Astrocyte (in vitro differentiated cells and primary cell): ENCODE measurements around the gene LRRC7. TPM values are rescaled to one million over a fixed set of nuclear protein-coding genes. Genes with fewer than 3 reads are reported as not detected.
"Not testable (repeated sequence)": the region's sequence is repeated elsewhere in the genome, so short reads cannot be mapped to it uniquely, and the experiment has no call there.

Experiments used
- DNase-seq: peaks from one replicate; pipeline ENCODE4 v3.0.0-alpha.2; 2010; ENCODE audit warnings: low read depth
- FAIRE-seq: peaks from 2 replicates; lab custom pipeline; 2011; peaks lifted over from hg19 to GRCh38; lab: Jason Lieb, UNC
- H2AFZ ChIP-seq: 2 replicates; pipeline ENCODE4 v1.6.0; 2012; ENCODE audit warnings: low read depth, low read length, inconsistent platforms
- H3K27ac ChIP-seq: 2 replicates; pipeline ENCODE4 v1.5.1; 2011; ENCODE audit warnings: low read depth, low read length, inconsistent platforms
- H3K27me3 ChIP-seq: 2 replicates; pipeline ENCODE4 v1.6.0; 2011; ENCODE audit warnings: low read length, inconsistent platforms; ENCODE audit not compliant: insufficient read depth
- H3K36me3 ChIP-seq: 2 replicates; pipeline ENCODE4 v1.5.1; 2011; ENCODE audit warnings: low read length, inconsistent platforms; ENCODE audit not compliant: insufficient read depth
- H3K4me1 ChIP-seq: 2 replicates; pipeline ENCODE4 v1.5.1; 2011; ENCODE audit warnings: low read length, inconsistent platforms; ENCODE audit not compliant: insufficient read depth
- H3K4me2 ChIP-seq: 2 replicates; pipeline ENCODE4 v1.6.0; 2012; ENCODE audit warnings: low read length, inconsistent platforms
- H3K4me3 ChIP-seq: 2 replicates; pipeline ENCODE4 v1.5.1; 2011; ENCODE audit warnings: low read depth, mild to moderate bottlenecking, low read length, inconsistent platforms; ENCODE audit not compliant: insufficient read depth
- H3K79me2 ChIP-seq: 2 replicates; pipeline ENCODE4 v1.6.0; 2012; ENCODE audit warnings: mild to moderate bottlenecking, low read length, inconsistent platforms; ENCODE audit not compliant: insufficient read depth
- H3K9ac ChIP-seq: 2 replicates; pipeline ENCODE4 v1.6.0; 2012; ENCODE audit warnings: mild to moderate bottlenecking, low read length, inconsistent platforms
- H3K9me3 ChIP-seq: 2 replicates; pipeline ENCODE4 v1.5.1; 2012; ENCODE audit warnings: low read depth, mild to moderate bottlenecking, low read length, inconsistent platforms; ENCODE audit not compliant: insufficient read depth
- H4K20me1 ChIP-seq: 2 replicates; pipeline ENCODE4 v1.6.0; 2012; ENCODE audit warnings: low read length, inconsistent platforms; ENCODE audit not compliant: insufficient read depth
- H3K27ac Mint-ChIP-seq: one replicate; pipeline ENCODE4 v1.8.0; 2021; ENCODE audit warnings: mild to moderate bottlenecking, mixed read lengths; ENCODE audit not compliant: unreplicated experiment
- H3K27me3 Mint-ChIP-seq: one replicate; pipeline ENCODE4 v1.8.0; 2021; ENCODE audit warnings: low read depth, mixed read lengths; ENCODE audit not compliant: unreplicated experiment
- H3K36me3 Mint-ChIP-seq: one replicate; pipeline ENCODE4 v1.8.0; 2021; ENCODE audit warnings: low read depth, mixed read lengths; ENCODE audit not compliant: unreplicated experiment
- H3K4me1 Mint-ChIP-seq: one replicate; pipeline ENCODE4 v1.8.0; 2021; ENCODE audit warnings: low read depth, mixed read lengths; ENCODE audit not compliant: unreplicated experiment
- H3K4me3 Mint-ChIP-seq: one replicate; pipeline ENCODE4 v1.8.0; 2021; ENCODE audit warnings: mild to moderate bottlenecking, moderate library complexity, mixed read lengths; ENCODE audit not compliant: unreplicated experiment
- H3K9me3 Mint-ChIP-seq: one replicate; pipeline ENCODE4 v1.8.0; 2021; ENCODE audit warnings: mild to moderate bottlenecking, mixed read lengths; ENCODE audit not compliant: unreplicated experiment
- CTCF ChIP-seq: IDR thresholded peaks from 2 replicates; pipeline ENCODE4 v1.5.1; 2011; ENCODE audit warnings: low read depth, mild to moderate bottlenecking, inconsistent platforms, low read length, moderate library complexity; ENCODE audit not compliant: insufficient read depth
- EZH2 ChIP-seq: IDR thresholded peaks from 2 replicates; pipeline ENCODE4 v1.6.1; 2012; ENCODE audit warnings: mild to moderate bottlenecking, low read length, inconsistent platforms; ENCODE audit not compliant: insufficient read depth
- total RNA-seq: library from RNA; stranded (reverse); gene quantifications from 2 replicates; pipeline ENCODE4 v1.2.1, GENCODE V29; 2021

LRRC7 gene
- total RNA-seq, 1 donor from 2014 or later, result 0.27 TPM

GRCh38 chr1:69947837-69948236 is 380.1 kb downstream of the LRRC7 start:
- no peak overlapping the region for H3K27ac ChIP-seq
- DNase-seq, result peak; percentile 1

GRCh38 chr1:69952676-69953075 is 385.0 kb downstream of the LRRC7 start:
- Histone ChIP-seq H3K9ac (no peak overlapping the region), H3K4me2 (no peak overlapping the region), H3K36me3 (no peaks in the 10 kb centered on the region), H3K4me1 (no peaks in the 10 kb centered on the region), H3K4me3 (no peak overlapping the region), H3K9me3 (no peaks in the 10 kb centered on the region), H3K27ac (no peak overlapping the region), H4K20me1 (no peaks in the 10 kb centered on the region), H3K27me3 (no peaks in the 10 kb centered on the region), H2AFZ (no peak overlapping the region), H3K79me2 (no peaks in the 10 kb centered on the region)
- H3K9me3 Mint-ChIP-seq, result no peaks in the 10 kb centered on the region
- no peak for DNase-seq
- no peak overlapping the region for H3K4me3 Mint-ChIP-seq
- no peak for FAIRE-seq
- no peak overlapping the region for H3K27ac Mint-ChIP-seq
- TF ChIP-seq EZH2, result no peak
- no peak for TF ChIP-seq CTCF
- no peaks in the 10 kb centered on the region for H3K27me3 Mint-ChIP-seq
- no peaks in the 10 kb centered on the region for H3K36me3 Mint-ChIP-seq
- H3K4me1 Mint-ChIP-seq, result peaks cover 3% of the 10 kb centered on the region

More at GRCh38 chr1:69947837-69948236, 380.1 kb downstream of the LRRC7 start:
- H3K4me1 Mint-ChIP-seq, result peaks cover 3% of the 10 kb centered on the region
- H3K4me3 ChIP-seq, result no peak overlapping the region
- H3K36me3 Mint-ChIP-seq, result no peaks in the 10 kb centered on the region
- no peaks in the 10 kb centered on the region for H3K9me3 Mint-ChIP-seq
- H3K4me2 ChIP-seq, result no peak overlapping the region
- H3K9ac ChIP-seq, result no peak overlapping the region
- no peak for FAIRE-seq
- no peaks in the 10 kb centered on the region for H3K9me3 ChIP-seq
- no peaks in the 10 kb centered on the region for H3K79me2 ChIP-seq
- no peaks in the 10 kb centered on the region for H3K4me1 ChIP-seq
- no peaks in the 10 kb centered on the region for H4K20me1 ChIP-seq
- H3K27me3 ChIP-seq, result no peaks in the 10 kb centered on the region
- no peak overlapping the region for H2AFZ ChIP-seq
- H3K27me3 Mint-ChIP-seq, result no peaks in the 10 kb centered on the region
- H3K4me3 Mint-ChIP-seq, result no peak overlapping the region
- no peak overlapping the region for H3K27ac Mint-ChIP-seq
- no peak for TF ChIP-seq EZH2
- TF ChIP-seq CTCF, result no peak
- no peaks in the 10 kb centered on the region for H3K36me3 ChIP-seq

- not testable (repeated sequence) for FAIRE-seq, H3K4me3 ChIP-seq, H3K4me1 ChIP-seq, H3K4me1 Mint-ChIP-seq, H3K9ac ChIP-seq, H3K9me3 Mint-ChIP-seq, H3K4me2 ChIP-seq, H3K36me3 ChIP-seq, H3K27ac Mint-ChIP-seq, H3K27me3 ChIP-seq, H4K20me1 ChIP-seq, H2AFZ ChIP-seq, H3K36me3 Mint-ChIP-seq, DNase-seq, H3K27me3 Mint-ChIP-seq, H3K4me3 Mint-ChIP-seq, H3K79me2 ChIP-seq, H3K9me3 ChIP-seq, H3K27ac ChIP-seq
Measured at GRCh38 chr1:69962452-69962851, 394.7 kb downstream of the LRRC7 start.
